GM23338 (cell line): Measurements from ENCODE around the gene HMCN2.

Experiments
- CREB1 ChIP-seq: fragments of 250-450 bp; sonication (Bioruptor Pico); IDR thresholded peaks from 2 replicates; pipeline ENCODE4 v1.5.0; 2020; ENCODE audit warnings: low read depth, mild to moderate bottlenecking, moderate library complexity
- EZH2 ChIP-seq: fragments of 200-600 bp; sonication (generic); IDR thresholded peaks from one replicate; pipeline ENCODE4 v1.8.0; 2017; ENCODE audit warnings: antibody characterized with exemption, mild to moderate bottlenecking, low read depth; ENCODE audit not compliant: unreplicated experiment
- NANOG ChIP-seq: IDR thresholded peaks from 2 replicates; pipeline ENCODE4 v1.6.1; 2016; ENCODE audit warnings: antibody characterized with exemption, borderline replicate concordance
- POLR2AphosphoS5 ChIP-seq: IDR thresholded peaks from 2 replicates; pipeline ENCODE4 v1.6.1; 2016; ENCODE audit warnings: antibody characterized with exemption, low read depth
- TF ChIP-seq, protein P1 (sequence below): IDR thresholded peaks from one replicate; pipeline ENCODE4 v1.6.1; 2018; ENCODE audit warnings: antibody characterized with exemption; ENCODE audit not compliant: unreplicated experiment
- TF ChIP-seq, protein P2 (sequence below), 2 experiments: fragments of 200-600 bp in 1 of 2; sonication (generic) in 1 of 2; conservative IDR thresholded peaks; 2 replicates each; pipeline versions ENCODE4 v1.5.1 to v1.6.1; 2016 to 2017; ENCODE audit warnings: antibody characterized with exemption in 2 of 2, low read depth in 2 of 2, mild to moderate bottlenecking in 2 of 2, moderate library complexity in 1 of 2

DNA sequence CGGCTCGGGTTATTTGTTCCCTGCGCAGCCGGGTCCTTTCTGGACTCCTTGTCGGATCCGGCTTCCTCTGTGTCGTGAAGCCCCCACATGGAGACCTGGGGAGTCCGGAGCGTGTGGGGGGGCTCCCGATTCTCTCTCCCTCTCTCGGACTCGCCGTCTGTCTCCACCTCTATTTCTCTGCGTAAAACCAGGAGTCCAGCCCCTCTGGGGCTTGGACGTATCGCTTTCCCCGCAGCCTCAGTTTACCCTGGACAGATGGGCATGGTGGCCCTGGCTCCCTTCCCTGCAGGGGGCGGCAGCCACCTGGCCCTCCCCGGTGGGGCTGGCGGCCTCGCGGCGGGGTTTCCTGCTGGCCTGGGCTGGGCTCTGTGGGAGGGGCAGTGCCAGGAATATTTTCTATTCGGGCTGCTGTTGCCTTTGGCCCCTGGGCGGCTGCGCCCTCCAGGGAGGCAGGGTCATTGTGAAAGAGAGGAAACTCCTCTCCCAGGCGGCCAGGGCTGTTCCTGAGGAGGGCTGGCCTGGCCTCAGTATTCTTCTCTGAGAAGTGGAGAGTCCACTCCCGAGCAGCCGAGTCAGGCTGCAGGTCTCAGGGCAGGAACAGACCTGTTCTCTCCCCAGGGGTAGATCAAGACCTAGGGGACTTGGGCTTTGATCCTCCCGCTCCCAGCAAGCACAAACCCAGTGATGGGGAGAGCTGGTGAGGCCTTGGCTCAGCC is 179.9 kb downstream of the HMCN2 start:
- TF ChIP-seq NANOG (no peak), EZH2 (no peak), POLR2AphosphoS5 (no peak), CREB1 (CRISPR knock-in tag) (no peak)
- TF ChIP-seq, protein P1, sequence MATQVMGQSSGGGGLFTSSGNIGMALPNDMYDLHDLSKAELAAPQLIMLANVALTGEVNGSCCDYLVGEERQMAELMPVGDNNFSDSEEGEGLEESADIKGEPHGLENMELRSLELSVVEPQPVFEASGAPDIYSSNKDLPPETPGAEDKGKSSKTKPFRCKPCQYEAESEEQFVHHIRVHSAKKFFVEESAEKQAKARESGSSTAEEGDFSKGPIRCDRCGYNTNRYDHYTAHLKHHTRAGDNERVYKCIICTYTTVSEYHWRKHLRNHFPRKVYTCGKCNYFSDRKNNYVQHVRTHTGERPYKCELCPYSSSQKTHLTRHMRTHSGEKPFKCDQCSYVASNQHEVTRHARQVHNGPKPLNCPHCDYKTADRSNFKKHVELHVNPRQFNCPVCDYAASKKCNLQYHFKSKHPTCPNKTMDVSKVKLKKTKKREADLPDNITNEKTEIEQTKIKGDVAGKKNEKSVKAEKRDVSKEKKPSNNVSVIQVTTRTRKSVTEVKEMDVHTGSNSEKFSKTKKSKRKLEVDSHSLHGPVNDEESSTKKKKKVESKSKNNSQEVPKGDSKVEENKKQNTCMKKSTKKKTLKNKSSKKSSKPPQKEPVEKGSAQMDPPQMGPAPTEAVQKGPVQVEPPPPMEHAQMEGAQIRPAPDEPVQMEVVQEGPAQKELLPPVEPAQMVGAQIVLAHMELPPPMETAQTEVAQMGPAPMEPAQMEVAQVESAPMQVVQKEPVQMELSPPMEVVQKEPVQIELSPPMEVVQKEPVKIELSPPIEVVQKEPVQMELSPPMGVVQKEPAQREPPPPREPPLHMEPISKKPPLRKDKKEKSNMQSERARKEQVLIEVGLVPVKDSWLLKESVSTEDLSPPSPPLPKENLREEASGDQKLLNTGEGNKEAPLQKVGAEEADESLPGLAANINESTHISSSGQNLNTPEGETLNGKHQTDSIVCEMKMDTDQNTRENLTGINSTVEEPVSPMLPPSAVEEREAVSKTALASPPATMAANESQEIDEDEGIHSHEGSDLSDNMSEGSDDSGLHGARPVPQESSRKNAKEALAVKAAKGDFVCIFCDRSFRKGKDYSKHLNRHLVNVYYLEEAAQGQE: no peak
- TF ChIP-seq, protein P2, sequence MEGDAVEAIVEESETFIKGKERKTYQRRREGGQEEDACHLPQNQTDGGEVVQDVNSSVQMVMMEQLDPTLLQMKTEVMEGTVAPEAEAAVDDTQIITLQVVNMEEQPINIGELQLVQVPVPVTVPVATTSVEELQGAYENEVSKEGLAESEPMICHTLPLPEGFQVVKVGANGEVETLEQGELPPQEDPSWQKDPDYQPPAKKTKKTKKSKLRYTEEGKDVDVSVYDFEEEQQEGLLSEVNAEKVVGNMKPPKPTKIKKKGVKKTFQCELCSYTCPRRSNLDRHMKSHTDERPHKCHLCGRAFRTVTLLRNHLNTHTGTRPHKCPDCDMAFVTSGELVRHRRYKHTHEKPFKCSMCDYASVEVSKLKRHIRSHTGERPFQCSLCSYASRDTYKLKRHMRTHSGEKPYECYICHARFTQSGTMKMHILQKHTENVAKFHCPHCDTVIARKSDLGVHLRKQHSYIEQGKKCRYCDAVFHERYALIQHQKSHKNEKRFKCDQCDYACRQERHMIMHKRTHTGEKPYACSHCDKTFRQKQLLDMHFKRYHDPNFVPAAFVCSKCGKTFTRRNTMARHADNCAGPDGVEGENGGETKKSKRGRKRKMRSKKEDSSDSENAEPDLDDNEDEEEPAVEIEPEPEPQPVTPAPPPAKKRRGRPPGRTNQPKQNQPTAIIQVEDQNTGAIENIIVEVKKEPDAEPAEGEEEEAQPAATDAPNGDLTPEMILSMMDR (conservative IDR thresholded peaks at IDR 0.05; ENCODE audit: low read depth in 2 of 2): 0 out of 4 replicates have a peak, but pooled peaks of 1 of the 2 experiments have one; percentile 2
